ENCODE data around the gene PDZD2. TPM values are rescaled to one million over a fixed set of nuclear protein-coding genes. Genes with fewer than 3 reads are reported as not detected.
A peak's percentile ranks its signal among the peaks of the same experiment; 100 is the strongest.
"Not testable (repeated sequence)": the region's sequence is repeated elsewhere in the genome, so short reads cannot be mapped to it uniquely, and the experiment has no call there.

Gene PDZD2
- total RNA-seq, 2 donors from 2014 or later, result 6.6 to 14.6 TPM

DNA sequence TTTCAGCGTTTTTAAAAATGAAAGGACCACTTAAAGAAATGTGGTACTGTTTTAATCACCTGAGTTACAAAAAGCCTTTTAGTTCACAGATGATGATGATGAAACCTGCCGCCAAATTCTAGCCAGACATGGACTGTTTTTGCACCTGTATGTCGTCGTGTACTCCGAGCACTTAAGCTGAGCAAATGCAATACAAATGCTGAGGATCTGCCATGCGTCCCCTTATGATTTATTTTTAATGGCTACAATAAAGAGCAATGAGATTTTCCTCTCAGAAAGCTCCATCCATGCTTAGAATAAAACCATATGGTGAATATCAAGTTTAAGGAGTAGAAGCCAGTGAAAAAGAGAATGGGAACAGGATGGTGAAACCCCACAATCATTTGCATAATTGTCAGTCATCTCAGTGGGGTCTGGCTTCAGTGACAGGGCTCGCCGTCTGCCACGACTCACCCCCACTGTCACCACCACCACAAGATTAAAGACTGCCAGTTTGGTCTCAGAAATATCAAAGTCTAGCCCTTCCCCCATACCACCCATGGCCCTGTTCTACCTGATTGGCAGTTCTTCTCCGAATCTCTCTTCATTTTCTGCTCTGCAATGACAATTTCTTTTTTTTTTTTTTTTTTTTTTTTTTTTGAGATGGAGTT is 375.3 kb downstream of the PDZD2 start:
- no peaks in the 10 kb centered on the region for H3K36me3 ChIP-seq (ENCODE audit: control insufficient read depth, insufficient read depth, low read length)
- no peak for TF ChIP-seq CTCF (conservative IDR thresholded peaks at IDR 0.05)
- no peak for DNase-seq
- Mint-ChIP-seq H3K4me1 (peaks cover 40% of the 10 kb centered on the region), H3K27me3 (ENCODE audit: insufficient read depth) (peaks cover 4% of the 10 kb centered on the region), H3K9me3 (no peaks in the 10 kb centered on the region), H3K27ac (no peak overlapping the region), H3K4me3 (no peak overlapping the region), H3K36me3 (ENCODE audit: low read depth) (peaks cover under 1% of the 10 kb centered on the region)
- H3K9me3 ChIP-seq (ENCODE audit: control insufficient read depth, low read length), result no peaks in the 10 kb centered on the region
- no peak overlapping the region for H3K9ac ChIP-seq (ENCODE audit: extremely low read depth, low read length, poor library complexity, severe bottlenecking)
- peaks cover 13% of the 10 kb centered on the region for H3K4me1 ChIP-seq (ENCODE audit: control insufficient read depth, insufficient read depth, low read length)
- H3K4me3 ChIP-seq (ENCODE audit: low read length), result no peak overlapping the region
- H3K27me3 ChIP-seq (ENCODE audit: control insufficient read depth, insufficient read depth, low read length, poor library complexity, severe bottlenecking), result no peaks in the 10 kb centered on the region
- H3K27ac ChIP-seq (ENCODE audit: low read depth, low read length), result no peak overlapping the region
- 71 to 73% methylated on average over 9 to 10 of the region's 10 CpGs for WGBS, 2 experiments (ENCODE audit: insufficient coverage in 1 of 2, insufficient read length in 1 of 2)

DNA sequence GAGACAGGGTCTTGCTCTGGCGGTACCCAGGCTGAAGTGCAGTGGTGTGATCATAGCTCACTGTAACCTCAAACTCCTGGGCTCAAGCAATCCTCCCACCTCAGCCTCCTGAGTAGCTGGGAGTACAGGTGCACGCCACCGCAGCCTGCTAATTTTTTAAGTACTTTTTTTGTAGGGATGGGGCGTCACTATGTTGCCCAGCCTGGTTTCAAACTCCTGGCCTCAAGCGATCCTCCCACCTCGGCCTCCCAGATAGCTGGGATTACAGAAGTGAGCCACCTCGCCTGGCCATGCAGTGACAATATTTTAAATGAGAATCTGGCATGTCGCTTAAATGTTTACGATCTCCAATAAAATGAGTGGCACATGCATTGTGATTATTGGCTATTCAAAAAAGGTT is 376.3 kb downstream of the PDZD2 start:
- not testable (repeated sequence) for H3K4me3 Mint-ChIP-seq; H3K27ac Mint-ChIP-seq; DNase-seq; H3K27me3 ChIP-seq (ENCODE audit: control insufficient read depth, insufficient read depth, low read length, poor library complexity, severe bottlenecking); H3K9me3 Mint-ChIP-seq; H3K36me3 Mint-ChIP-seq (ENCODE audit: low read depth); H3K4me3 ChIP-seq (ENCODE audit: low read length); H3K27me3 Mint-ChIP-seq (ENCODE audit: insufficient read depth); H3K36me3 ChIP-seq (ENCODE audit: control insufficient read depth, insufficient read depth, low read length); H3K9me3 ChIP-seq (ENCODE audit: control insufficient read depth, low read length); H3K27ac ChIP-seq (ENCODE audit: low read depth, low read length); H3K9ac ChIP-seq (ENCODE audit: extremely low read depth, low read length, poor library complexity, severe bottlenecking)
- peaks cover 13% of the 10 kb centered on the region for H3K4me1 ChIP-seq (ENCODE audit: control insufficient read depth, insufficient read depth, low read length)
- H3K4me1 Mint-ChIP-seq, result peaks cover 40% of the 10 kb centered on the region
- WGBS, 2 experiments (ENCODE audit: insufficient coverage in 1 of 2, insufficient read length in 1 of 2), result 91 to 96% methylated on average over 6 to 9 of the region's 9 CpGs

DNA sequence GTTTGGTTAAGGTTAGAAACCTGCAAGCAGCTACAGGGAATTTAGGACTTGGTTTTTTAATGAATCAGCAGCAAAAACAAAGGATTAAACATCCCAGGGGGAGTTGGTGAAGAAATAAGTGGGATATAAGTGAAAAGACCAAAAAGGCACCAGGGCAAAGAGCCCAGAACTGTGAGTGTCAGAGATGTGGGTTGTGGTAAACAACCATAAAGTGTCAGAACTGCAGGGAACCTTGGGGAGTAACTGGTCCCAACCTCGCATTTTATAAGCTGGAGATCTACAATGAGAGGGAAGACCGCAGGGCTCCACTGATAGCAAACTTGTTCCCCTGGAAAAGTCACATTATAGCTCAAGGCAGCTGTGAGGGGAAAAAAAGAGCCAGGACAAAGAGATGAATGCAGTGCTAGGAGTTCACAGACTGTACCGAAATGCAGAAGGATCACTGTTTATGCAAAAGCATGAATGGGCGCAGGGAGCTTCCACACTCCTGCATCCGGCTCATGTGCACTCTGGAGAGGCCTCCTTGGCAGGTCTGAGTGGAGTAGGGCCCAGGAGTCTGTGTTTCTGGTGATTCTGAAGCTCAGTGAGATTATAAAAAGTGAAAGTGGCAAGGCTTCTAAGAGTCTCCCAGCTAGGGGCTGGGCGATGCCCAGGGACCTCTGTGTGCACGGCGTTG is 378.9 kb downstream of the PDZD2 start:
- no peaks in the 10 kb centered on the region for H3K36me3 ChIP-seq (ENCODE audit: control insufficient read depth, insufficient read depth, low read length)
- peaks cover 1% of the 10 kb centered on the region for H3K36me3 Mint-ChIP-seq (ENCODE audit: low read depth)
- no peak for DNase-seq

More for the DNA sequence above, 378.9 kb downstream of the PDZD2 start:
- Mint-ChIP-seq H3K4me3 (no peak overlapping the region), H3K4me1 (peaks cover 48% of the 10 kb centered on the region), H3K27me3 (ENCODE audit: insufficient read depth) (peaks cover 4% of the 10 kb centered on the region), H3K9me3 (no peaks in the 10 kb centered on the region), H3K27ac (no peak overlapping the region)
- peak overlapping the region; percentile 60 for H3K27ac ChIP-seq (ENCODE audit: low read depth, low read length)
- H3K4me3 ChIP-seq (ENCODE audit: low read length), result no peak overlapping the region
- 79 to 83% methylated on average over 7 to 8 of the region's 8 CpGs for WGBS, 2 experiments (ENCODE audit: insufficient coverage in 1 of 2, insufficient read length in 1 of 2)
- H3K27me3 ChIP-seq (ENCODE audit: control insufficient read depth, insufficient read depth, low read length, poor library complexity, severe bottlenecking), result no peaks in the 10 kb centered on the region
- peaks cover 13% of the 10 kb centered on the region for H3K4me1 ChIP-seq (ENCODE audit: control insufficient read depth, insufficient read depth, low read length)
- H3K9me3 ChIP-seq (ENCODE audit: control insufficient read depth, low read length), result no peaks in the 10 kb centered on the region
- H3K9ac ChIP-seq (ENCODE audit: extremely low read depth, low read length, poor library complexity, severe bottlenecking), result no peak overlapping the region
- TF ChIP-seq CTCF (conservative IDR thresholded peaks at IDR 0.05), result no peak
